Mesothelial cell of epicardium (in vitro differentiated cells): Measurements from ENCODE around the gene PUS7. TPM values are rescaled to one million over a fixed set of nuclear protein-coding genes. Genes with fewer than 3 reads are reported as not detected.
"Not testable (repeated sequence)": the region's sequence is repeated elsewhere in the genome, so short reads cannot be mapped to it uniquely, and the experiment has no call there.

Experiments
- DNase-seq, 2 experiments: peaks; one replicate each; pipeline ENCODE4 v3.0.0; 2021; ENCODE audit warnings: low spot score in 2 of 2; ENCODE audit not compliant: unreplicated experiment in 2 of 2
- H3K27ac Mint-ChIP-seq: 2 replicates; pipeline ENCODE4 v1.8.0; 2021; ENCODE audit warnings: mixed read lengths
- H3K27me3 Mint-ChIP-seq: 2 replicates; pipeline ENCODE4 v1.8.0; 2021; ENCODE audit warnings: low read depth, mixed read lengths
- H3K36me3 Mint-ChIP-seq: 2 replicates; pipeline ENCODE4 v1.8.0; 2021; ENCODE audit warnings: mixed read lengths
- H3K4me1 Mint-ChIP-seq: 2 replicates; pipeline ENCODE4 v1.8.0; 2021; ENCODE audit warnings: mixed read lengths
- H3K4me3 Mint-ChIP-seq: 2 replicates; pipeline ENCODE4 v1.8.0; 2021; ENCODE audit warnings: mild to moderate bottlenecking, moderate library complexity, mixed read lengths
- H3K9me3 Mint-ChIP-seq: 2 replicates; pipeline ENCODE4 v1.8.0; 2021; ENCODE audit warnings: mixed read lengths
- CTCF ChIP-seq: fragments of 200-600 bp; sonication (generic); IDR thresholded peaks from one replicate; pipeline ENCODE4 v1.5.0; 2021; ENCODE audit warnings: antibody characterized with exemption; ENCODE audit not compliant: unreplicated experiment
- total RNA-seq: library from RNA; stranded (reverse); gene quantifications from 3 replicates; pipeline ENCODE4 v1.2.1, GENCODE V29; 2021

The PUS7 gene
- total RNA-seq, 1 donor from 2014 or later, result 16.9 TPM

- H3K9me3 Mint-ChIP-seq, result peaks cover 3% of the 10 kb centered on the region
- TF ChIP-seq CTCF, result no peak
- peaks cover 9% of the 10 kb centered on the region for H3K4me1 Mint-ChIP-seq
- no peaks in the 10 kb centered on the region for H3K36me3 Mint-ChIP-seq
- DNase-seq, result no peak
- no peaks in the 10 kb centered on the region for H3K27me3 Mint-ChIP-seq
- no peak overlapping the region for H3K4me3 Mint-ChIP-seq
- no peak overlapping the region for H3K27ac Mint-ChIP-seq
These were observed 2.8 kb upstream of the PUS7 start for GRCh38 chr7:105524840-105525239.

GRCh38 chr7:105524423-105524822, 2.4 kb upstream of the PUS7 start:
- not testable (repeated sequence) for H3K36me3 Mint-ChIP-seq, DNase-seq, H3K27ac Mint-ChIP-seq, H3K4me3 Mint-ChIP-seq, H3K4me1 Mint-ChIP-seq, H3K27me3 Mint-ChIP-seq, H3K9me3 Mint-ChIP-seq

- no peaks in the 10 kb centered on the region for H3K36me3 Mint-ChIP-seq
- H3K4me3 Mint-ChIP-seq, result peak overlapping the region; percentile 98
- H3K9me3 Mint-ChIP-seq, result peaks cover 3% of the 10 kb centered on the region
- no peak for TF ChIP-seq CTCF
- H3K4me1 Mint-ChIP-seq, result peaks cover 9% of the 10 kb centered on the region
- no peaks in the 10 kb centered on the region for H3K27me3 Mint-ChIP-seq
- peak overlapping the region; percentile 97 for H3K27ac Mint-ChIP-seq
- DNase-seq, result peak; percentile 33 to 61
These were observed 899 bp downstream of the PUS7 start for GRCh38 chr7:105521027-105521716.

GRCh38 chr7:105520620-105521019, 1.5 kb downstream of the PUS7 start:
- H3K4me1 Mint-ChIP-seq, H3K27ac Mint-ChIP-seq, H3K9me3 Mint-ChIP-seq, H3K27me3 Mint-ChIP-seq, H3K36me3 Mint-ChIP-seq, DNase-seq: not testable (repeated sequence)
- peak overlapping the region; percentile 33 for H3K4me3 Mint-ChIP-seq

- DNase-seq, result no peak
- Mint-ChIP-seq H3K27me3 (no peaks in the 10 kb centered on the region), H3K9me3 (no peaks in the 10 kb centered on the region), H3K36me3 (peaks cover 5% of the 10 kb centered on the region), H3K4me3 (peak overlapping the region; percentile 38), H3K4me1 (peaks cover 9% of the 10 kb centered on the region), H3K27ac (no peak overlapping the region)
- TF ChIP-seq CTCF, result no peak
These were observed 2.7 kb downstream of the PUS7 start for GRCh38 chr7:105519353-105519752.

GRCh38 chr7:105515610-105516009, 6.5 kb downstream of the PUS7 start:
- DNase-seq, H3K4me3 Mint-ChIP-seq, H3K4me1 Mint-ChIP-seq, H3K27me3 Mint-ChIP-seq, H3K9me3 Mint-ChIP-seq, H3K27ac Mint-ChIP-seq, H3K36me3 Mint-ChIP-seq: not testable (repeated sequence)

GRCh38 chr7:105512926-105513526, 9.0 kb downstream of the PUS7 start:
- Mint-ChIP-seq H3K27ac (no peak overlapping the region), H3K27me3 (no peaks in the 10 kb centered on the region), H3K4me1 (no peaks in the 10 kb centered on the region), H3K4me3 (no peak overlapping the region), H3K9me3 (no peaks in the 10 kb centered on the region), H3K36me3 (peaks cover 9% of the 10 kb centered on the region)
- no peak for DNase-seq
- no peak for TF ChIP-seq CTCF
